Measurements from ENCODE around the gene IKZF2. TPM values are rescaled to one million over a fixed set of nuclear protein-coding genes. Genes with fewer than 3 reads are reported as not detected.

IKZF2 gene
- total RNA-seq, 4 donors from 2014 or later: 2.6 to 14.5 (median 4.2) TPM

- Histone ChIP-seq H3K4me1 (no peaks in the 10 kb centered on the region), H3K36me3 (no peaks in the 10 kb centered on the region), H3K27ac (no peak overlapping the region), H3K4me3 (no peak overlapping the region), H3K9me3 (no peaks in the 10 kb centered on the region), H3K27me3 (no peaks in the 10 kb centered on the region)
- TF ChIP-seq POLR2A (IDR thresholded peaks at IDR 0.05): no peak
- TF ChIP-seq, protein P1, sequence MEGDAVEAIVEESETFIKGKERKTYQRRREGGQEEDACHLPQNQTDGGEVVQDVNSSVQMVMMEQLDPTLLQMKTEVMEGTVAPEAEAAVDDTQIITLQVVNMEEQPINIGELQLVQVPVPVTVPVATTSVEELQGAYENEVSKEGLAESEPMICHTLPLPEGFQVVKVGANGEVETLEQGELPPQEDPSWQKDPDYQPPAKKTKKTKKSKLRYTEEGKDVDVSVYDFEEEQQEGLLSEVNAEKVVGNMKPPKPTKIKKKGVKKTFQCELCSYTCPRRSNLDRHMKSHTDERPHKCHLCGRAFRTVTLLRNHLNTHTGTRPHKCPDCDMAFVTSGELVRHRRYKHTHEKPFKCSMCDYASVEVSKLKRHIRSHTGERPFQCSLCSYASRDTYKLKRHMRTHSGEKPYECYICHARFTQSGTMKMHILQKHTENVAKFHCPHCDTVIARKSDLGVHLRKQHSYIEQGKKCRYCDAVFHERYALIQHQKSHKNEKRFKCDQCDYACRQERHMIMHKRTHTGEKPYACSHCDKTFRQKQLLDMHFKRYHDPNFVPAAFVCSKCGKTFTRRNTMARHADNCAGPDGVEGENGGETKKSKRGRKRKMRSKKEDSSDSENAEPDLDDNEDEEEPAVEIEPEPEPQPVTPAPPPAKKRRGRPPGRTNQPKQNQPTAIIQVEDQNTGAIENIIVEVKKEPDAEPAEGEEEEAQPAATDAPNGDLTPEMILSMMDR (IDR thresholded peaks at IDR 0.05): no peak
- intact Hi-C loops (cut with DNase I; ENCODE audit: low total_unique reads): no loop called here
- no peak for DNase-seq
These were observed 131.1 kb downstream of the IKZF2 start for GRCh38 chr2:213020268-213020667.

GRCh38 chr2:213019368-213019767 is 132.0 kb downstream of the IKZF2 start:
- Histone ChIP-seq H3K4me1 (no peaks in the 10 kb centered on the region), H3K27me3 (no peaks in the 10 kb centered on the region), H3K4me3 (no peak overlapping the region), H3K36me3 (no peaks in the 10 kb centered on the region), H3K9me3 (no peaks in the 10 kb centered on the region), H3K27ac (no peak overlapping the region)
- intact Hi-C loops (cut with DNase I; ENCODE audit: low total_unique reads): no loop called here
- no peak for DNase-seq
- TF ChIP-seq POLR2A (IDR thresholded peaks at IDR 0.05): no peak
- TF ChIP-seq, protein P1 (IDR thresholded peaks at IDR 0.05): no peak

DNA sequence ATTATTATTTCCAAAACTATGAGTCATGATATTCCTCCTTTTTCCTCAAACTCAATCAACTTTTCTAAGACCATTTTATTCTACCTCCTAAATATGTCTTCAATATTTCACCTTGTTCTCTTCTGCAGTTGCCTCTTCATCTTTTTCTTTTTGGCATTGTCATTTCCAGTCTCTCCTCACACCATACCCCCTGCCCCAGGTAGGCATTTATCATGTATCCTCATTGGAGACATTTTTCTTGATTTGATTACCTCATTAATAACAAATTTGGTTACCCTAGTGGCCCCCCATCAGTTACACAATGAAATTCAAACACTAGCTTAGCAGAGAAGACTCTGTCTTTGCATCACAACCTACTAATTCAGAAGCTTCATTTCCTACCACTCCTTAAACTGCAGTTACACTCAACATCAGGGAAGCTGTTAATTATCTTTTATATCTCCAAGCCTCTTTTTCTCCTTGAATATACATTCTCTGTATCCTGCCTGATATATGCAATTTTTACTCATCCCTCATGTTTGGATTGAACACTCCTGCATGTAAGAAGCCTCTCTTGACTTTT is 133.0 kb downstream of the IKZF2 start:
- intact Hi-C loops (cut with DNase I; ENCODE audit: low total_unique reads): no loop called here
- TF ChIP-seq POLR2A (IDR thresholded peaks at IDR 0.05): no peak
- TF ChIP-seq, protein P1 (IDR thresholded peaks at IDR 0.05): no peak
- H3K36me3 ChIP-seq: no peaks in the 10 kb centered on the region
- H3K27ac ChIP-seq: no peak overlapping the region
- H3K4me3 ChIP-seq: no peak overlapping the region
- DNase-seq: no peak
- H3K9me3 ChIP-seq: no peaks in the 10 kb centered on the region
- H3K4me1 ChIP-seq: no peaks in the 10 kb centered on the region
- no peaks in the 10 kb centered on the region for H3K27me3 ChIP-seq

GRCh38 chr2:213017404-213017803 is 134.0 kb downstream of the IKZF2 start:
- Histone ChIP-seq H3K9me3 (no peaks in the 10 kb centered on the region), H3K36me3 (no peaks in the 10 kb centered on the region), H3K4me1 (no peaks in the 10 kb centered on the region), H3K27me3 (no peaks in the 10 kb centered on the region), H3K27ac (no peak overlapping the region), H3K4me3 (no peak overlapping the region)
- DNase-seq: no peak
- TF ChIP-seq POLR2A (IDR thresholded peaks at IDR 0.05): no peak
- TF ChIP-seq, protein P1 (IDR thresholded peaks at IDR 0.05): no peak
- intact Hi-C loops (cut with DNase I; ENCODE audit: low total_unique reads): no loop called here

DNA sequence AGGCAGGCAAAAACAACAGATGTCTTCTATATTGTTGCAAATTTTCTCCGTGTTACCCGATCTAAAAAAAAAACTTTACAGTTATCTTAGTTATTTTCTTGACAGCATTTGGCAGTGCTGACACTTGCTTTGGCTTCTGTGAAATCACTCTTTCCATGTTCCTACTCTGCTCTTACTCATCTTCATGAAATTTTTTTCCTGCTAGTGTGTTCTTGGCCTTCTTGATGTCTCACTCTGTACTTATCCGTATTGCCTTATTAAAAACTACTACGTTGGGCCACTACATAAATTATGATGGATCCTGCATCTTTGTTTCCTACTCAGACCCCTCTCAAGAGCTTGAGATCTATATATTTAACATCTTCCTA is 134.4 kb downstream of the IKZF2 start:
- Histone ChIP-seq H3K4me3 (no peak overlapping the region), H3K4me1 (no peaks in the 10 kb centered on the region), H3K27me3 (no peaks in the 10 kb centered on the region), H3K9me3 (no peaks in the 10 kb centered on the region), H3K27ac (no peak overlapping the region), H3K36me3 (no peaks in the 10 kb centered on the region)
- no peak for TF ChIP-seq POLR2A (IDR thresholded peaks at IDR 0.05)
- TF ChIP-seq, protein P1 (IDR thresholded peaks at IDR 0.05): no peak
- intact Hi-C loops (cut with DNase I; ENCODE audit: low total_unique reads): no loop called here
- DNase-seq: no peak

Measured in uterus (tissue), 4 donors.